Activated CD8-positive, alpha-beta T cell treated with anti-CD3 and anti-CD28 coated beads for 36 hours (primary cell): ENCODE results near the gene ATIC. TPM values are rescaled to one million over a fixed set of nuclear protein-coding genes. Genes with fewer than 3 reads are reported as not detected.

Source experiments
- ATAC-seq: fragments of 200-7000 bp; cut with Tn5 transposase; one replicate; pipeline ENCODE4 v1.10.0; 2021; ENCODE audit warnings: mild to moderate bottlenecking, moderate library complexity
- CTCF ChIA-PET: fragments of 350-600 bp; sonication (Branson Sonifier 250); formaldehyde crosslinking; loops from one replicate; lab custom pipeline; 2021; ENCODE audit warnings: antibody characterized with exemption; lab: Charles Lee
- POLR2A ChIA-PET: fragments of 350-600 bp; sonication (Branson Sonifier 250); formaldehyde crosslinking; loops from one replicate; lab custom pipeline; 2021; ENCODE audit warnings: antibody characterized with exemption; lab: Charles Lee
- DNase-seq: peaks from one replicate; pipeline ENCODE4 v3.0.0-alpha.2; 2020
- H3K27ac Mint-ChIP-seq: one replicate; pipeline ENCODE4 v1.8.0; 2021; ENCODE audit warnings: mild to moderate bottlenecking, mixed read lengths
- H3K27me3 Mint-ChIP-seq: one replicate; pipeline ENCODE4 v1.8.0; 2021; ENCODE audit warnings: mixed read lengths
- H3K36me3 Mint-ChIP-seq: one replicate; pipeline ENCODE4 v1.8.0; 2021; ENCODE audit warnings: low read depth, mixed read lengths
- H3K4me1 Mint-ChIP-seq: one replicate; pipeline ENCODE4 v1.8.0; 2021; ENCODE audit warnings: low read depth, mixed read lengths
- H3K4me3 Mint-ChIP-seq: one replicate; pipeline ENCODE4 v1.8.0; 2021; ENCODE audit warnings: mild to moderate bottlenecking, moderate library complexity, mixed read lengths
- H3K9me3 Mint-ChIP-seq: one replicate; pipeline ENCODE4 v1.8.0; 2021; ENCODE audit warnings: mixed read lengths
- intact Hi-C: fragments of 100-400 bp; cut with micrococcal nuclease; formaldehyde crosslinking; loops from one replicate; pipeline ENCODE4 v1.10.0; 2022
- total RNA-seq, 2 experiments: library from RNA; stranded (reverse); gene quantifications; one replicate each; pipeline ENCODE4 v1.2.3, GENCODE V29; 2021
- TF ChIP-seq, protein P1 (sequence below): fragments of 200-600 bp; IDR thresholded peaks from one replicate; pipeline ENCODE4 v1.8.0; 2022; ENCODE audit warnings: antibody characterized with exemption, mild to moderate bottlenecking

The ATIC gene
- total RNA-seq, 2 experiments from 2014 or later, result 309 to 319 TPM

DNA sequence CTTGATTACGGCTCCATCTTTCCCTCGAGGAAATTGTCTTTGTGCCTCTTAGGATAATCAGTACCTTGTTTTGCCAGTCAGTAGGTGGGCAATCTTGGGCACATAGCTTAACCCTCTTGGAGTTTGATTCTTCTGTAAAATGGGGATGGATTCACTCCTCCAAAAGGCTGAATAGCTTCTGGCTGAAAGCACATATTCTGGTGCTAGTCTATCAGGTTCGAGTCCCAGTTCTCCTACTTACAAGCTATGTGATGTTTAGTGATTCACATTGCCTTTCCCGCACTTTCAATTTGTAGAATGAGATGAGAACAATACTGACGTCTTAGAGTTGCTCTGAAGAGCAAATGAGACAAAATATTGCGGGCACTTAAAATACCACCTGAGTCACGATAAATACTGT is 43.9 kb downstream of the ATIC start:
- DNase-seq (no peak), ATAC-seq (no peak)
- TF ChIP-seq, protein P1, sequence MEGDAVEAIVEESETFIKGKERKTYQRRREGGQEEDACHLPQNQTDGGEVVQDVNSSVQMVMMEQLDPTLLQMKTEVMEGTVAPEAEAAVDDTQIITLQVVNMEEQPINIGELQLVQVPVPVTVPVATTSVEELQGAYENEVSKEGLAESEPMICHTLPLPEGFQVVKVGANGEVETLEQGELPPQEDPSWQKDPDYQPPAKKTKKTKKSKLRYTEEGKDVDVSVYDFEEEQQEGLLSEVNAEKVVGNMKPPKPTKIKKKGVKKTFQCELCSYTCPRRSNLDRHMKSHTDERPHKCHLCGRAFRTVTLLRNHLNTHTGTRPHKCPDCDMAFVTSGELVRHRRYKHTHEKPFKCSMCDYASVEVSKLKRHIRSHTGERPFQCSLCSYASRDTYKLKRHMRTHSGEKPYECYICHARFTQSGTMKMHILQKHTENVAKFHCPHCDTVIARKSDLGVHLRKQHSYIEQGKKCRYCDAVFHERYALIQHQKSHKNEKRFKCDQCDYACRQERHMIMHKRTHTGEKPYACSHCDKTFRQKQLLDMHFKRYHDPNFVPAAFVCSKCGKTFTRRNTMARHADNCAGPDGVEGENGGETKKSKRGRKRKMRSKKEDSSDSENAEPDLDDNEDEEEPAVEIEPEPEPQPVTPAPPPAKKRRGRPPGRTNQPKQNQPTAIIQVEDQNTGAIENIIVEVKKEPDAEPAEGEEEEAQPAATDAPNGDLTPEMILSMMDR, result no peak
- H3K4me1 Mint-ChIP-seq, result no peaks in the 10 kb centered on the region
- no peak overlapping the region for H3K4me3 Mint-ChIP-seq
- H3K27me3 Mint-ChIP-seq, result no peaks in the 10 kb centered on the region
- CTCF ChIA-PET, result no interaction called here
- POLR2A ChIA-PET, result no interaction called here
- no peak overlapping the region for H3K27ac Mint-ChIP-seq
- H3K9me3 Mint-ChIP-seq, result no peaks in the 10 kb centered on the region
- H3K36me3 Mint-ChIP-seq, result peaks cover 27% of the 10 kb centered on the region
- intact Hi-C loops, result no loop called here

- POLR2A ChIA-PET, result no interaction called here
- Mint-ChIP-seq H3K36me3 (peaks cover 24% of the 10 kb centered on the region), H3K9me3 (no peaks in the 10 kb centered on the region), H3K27me3 (no peaks in the 10 kb centered on the region), H3K4me1 (no peaks in the 10 kb centered on the region), H3K4me3 (no peak overlapping the region), H3K27ac (no peak overlapping the region)
- DNase-seq (no peak), ATAC-seq (no peak)
- TF ChIP-seq, protein P1, result no peak
- CTCF ChIA-PET, result no interaction called here
- intact Hi-C loops, result no loop called here
Observed at GRCh38 chr2:215356334-215356947, 44.6 kb downstream of the ATIC start.

GRCh38 chr2:215356948-215357461 is 45.1 kb downstream of the ATIC start:
- Mint-ChIP-seq H3K27me3 (no peaks in the 10 kb centered on the region), H3K4me1 (no peaks in the 10 kb centered on the region), H3K36me3 (peaks cover 28% of the 10 kb centered on the region), H3K27ac (no peak overlapping the region), H3K9me3 (no peaks in the 10 kb centered on the region), H3K4me3 (no peak overlapping the region)
- ChIA-PET POLR2A (no interaction called here), CTCF (no interaction called here)
- DNase-seq (no peak), ATAC-seq (no peak)
- intact Hi-C loops, result no loop called here
- TF ChIP-seq, protein P1, result no peak

DNA sequence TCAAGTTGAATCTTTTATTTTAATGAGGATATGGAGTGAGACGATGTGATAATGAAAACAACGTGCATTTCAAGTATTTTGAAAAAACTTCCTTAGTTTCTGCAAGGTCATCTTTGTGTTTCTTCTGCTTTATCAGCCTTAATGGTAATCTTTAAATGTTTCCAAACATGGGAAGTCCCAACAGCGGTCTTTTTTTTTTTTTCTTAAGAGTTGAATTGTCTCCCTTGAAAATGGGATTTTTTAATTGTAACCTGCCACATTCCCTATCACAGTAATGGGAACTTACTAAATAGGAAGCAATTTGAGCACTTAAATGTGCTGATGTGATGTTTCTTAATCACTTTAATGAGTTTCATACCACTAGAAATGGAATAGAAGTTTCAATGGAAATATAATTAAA is 45.8 kb downstream of the ATIC start:
- POLR2A ChIA-PET, result no interaction called here
- no peak overlapping the region for H3K27ac Mint-ChIP-seq
- H3K36me3 Mint-ChIP-seq, result peaks cover 32% of the 10 kb centered on the region

GRCh38 chr2:215358312-215358845 is 46.5 kb downstream of the ATIC start:
- no peaks in the 10 kb centered on the region for H3K27me3 Mint-ChIP-seq
- no peak overlapping the region for H3K4me3 Mint-ChIP-seq
- CTCF ChIA-PET, result no interaction called here
- intact Hi-C loops, result no loop called here
- TF ChIP-seq, protein P1, result no peak
- no peaks in the 10 kb centered on the region for H3K4me1 Mint-ChIP-seq
- POLR2A ChIA-PET, result no interaction called here
- no peak overlapping the region for H3K27ac Mint-ChIP-seq
- H3K36me3 Mint-ChIP-seq, result peaks cover 35% of the 10 kb centered on the region
- no peaks in the 10 kb centered on the region for H3K9me3 Mint-ChIP-seq
- DNase-seq (no peak), ATAC-seq (no peak)

More for the DNA sequence above, 45.8 kb downstream of the ATIC start:
- ATAC-seq, result no peak
- no peaks in the 10 kb centered on the region for H3K4me1 Mint-ChIP-seq
- H3K9me3 Mint-ChIP-seq, result no peaks in the 10 kb centered on the region
- H3K27me3 Mint-ChIP-seq, result no peaks in the 10 kb centered on the region
- H3K4me3 Mint-ChIP-seq, result no peak overlapping the region
- intact Hi-C loops, result no loop called here
- TF ChIP-seq, protein P1, result no peak
- no peak for DNase-seq
- CTCF ChIA-PET, result no interaction called here
